Pancreas (tissue), 10 donors: ENCODE results near the gene BCORL1. TPM values are rescaled to one million over a fixed set of nuclear protein-coding genes. Genes with fewer than 3 reads are reported as not detected.

ENCODE experiments used
- ATAC-seq, 4 donors: fragments of 200-7000 bp; cut with Tn5 transposase; one replicate each; pipeline versions ENCODE4 v1.8.0 to v1.9.1; 2020; ENCODE audit warnings: mild to moderate bottlenecking in 4 of 4, moderate library complexity in 4 of 4
- DNase-seq, 6 donors: peaks; one replicate each; pipeline ENCODE4 v3.0.0-alpha.2; 2020
- FAIRE-seq: peaks from 2 replicates; lab custom pipeline; 2012; peaks lifted over from hg19 to GRCh38; lab: Jason Lieb, UNC
- H3K27ac ChIP-seq, 4 donors: fragments of 200-600 bp; sonication (generic); 1 replicate in 3 of 4; 2 replicates in 1 of 4; pipeline versions ENCODE4 v1.5.0 to v1.8.0; 2020
- H3K27me3 ChIP-seq, 4 donors: fragments of 200-600 bp; one replicate each; pipeline ENCODE4 v1.8.0; 2021
- H3K36me3 ChIP-seq, 3 donors: fragments of 200-600 bp; sonication (generic) in 1 of 3; one replicate each; pipeline versions ENCODE4 v1.5.0 to v1.8.0; 2020 to 2021
- H3K4me1 ChIP-seq, 3 donors: fragments of 200-600 bp; one replicate each; pipeline ENCODE4 v1.8.0; 2021
- H3K4me3 ChIP-seq, 4 donors: fragments of 200-600 bp; sonication (generic) in 2 of 4; one replicate each; pipeline versions ENCODE4 v1.5.0 to v1.8.0; 2020 to 2021
- H3K9me3 ChIP-seq, 4 donors: fragments of 200-600 bp; one replicate each; pipeline ENCODE4 v1.8.0; 2021
- WGBS, 2 donors: extraction: QIAGEN DNeasy Blood & Tissue Kit; methylation state at CpG; one replicate each; pipeline ENCODE4 v1.1.7; 2013; 5-methylcytosine and 5-hydroxymethylcytosine counted together
- intact Hi-C, 3 donors: fragments of 100-400 bp; cut with DNase I; formaldehyde crosslinking; loops; one replicate each; pipeline versions ENCODE4 v1.11.1 to v1.14.2; 2022
- polyA plus RNA-seq, 2 donors: library from polyadenylated mRNA; stranded (reverse); fragments of 200-250 nt; gene quantifications; one replicate each; pipeline ENCODE4 v1.2.3, GENCODE V29; 2013
- total RNA-seq, 6 donors: library from RNA; stranded (reverse); fragmentation: NEBNext Ultra II Directional in 4 of 6; extraction: Animal tissue kit (Norgen Biotek cat#: 25700) in 4 of 6; gene quantifications; one replicate each; pipeline versions ENCODE4 v1.2.1 to v1.2.4, GENCODE V29; 2021 to 2023
- TF ChIP-seq, protein P1 (sequence below), 4 donors: fragments of 200-600 bp; sonication (generic) in 3 of 4; IDR thresholded peaks; one replicate each; pipeline versions ENCODE4 v1.5.0 to v1.8.0; 2021; ENCODE audit warnings: antibody characterized with exemption in 4 of 4
- donor health status: healthy with polysubstance abuse.
- donor health status: DM: no; HTN: no; CAD: no; lungs with moderate emphysema.
- donor health status: DM: no; HTN: no; CAD: no.
- donor health status: control.
- donor health status: control.
- donor health status: Bipolar disorder and iron deficiency.
- donor health status: DM: yes; HTN: yes; CAD: no.
- donor health status: DM: no; HTN: no; CAD: no.
- donor health status: DM: no; HTN: no; CAD: no.
- donor health status: DM: yes; HTN: yes; CAD: no.

BCORL1 gene
- total and polyA plus RNA-seq, 8 donors: 1.7 to 11.1 (median 5.6) TPM

DNA sequence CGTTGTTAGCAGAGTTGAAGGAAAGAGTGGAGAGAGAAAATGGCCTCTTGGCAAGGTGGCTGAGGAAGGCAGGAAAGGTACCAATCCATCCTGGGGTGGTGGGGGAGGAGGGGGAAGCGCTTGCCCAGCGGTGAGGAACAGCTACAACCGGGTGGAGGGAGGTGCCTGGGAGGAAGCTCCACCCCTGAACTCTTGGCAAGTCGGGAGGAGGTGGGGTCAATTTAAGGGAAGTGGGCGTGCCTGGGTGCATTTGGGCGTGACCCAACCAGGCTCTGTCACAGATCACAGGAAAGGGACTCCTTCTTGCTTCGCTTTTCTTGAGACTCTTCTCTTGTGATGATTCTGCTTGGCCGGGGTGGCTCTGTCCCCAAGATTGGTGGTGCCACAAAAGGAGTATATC lies 41.7 kb downstream of the BCORL1 start:
- FAIRE-seq: no peak
- Histone ChIP-seq H3K27ac (no peak overlapping the region), H3K36me3 (no peaks in the 10 kb centered on the region), H3K4me1 (no peaks in the 10 kb centered on the region), H3K4me3 (no peak overlapping the region), H3K27me3 (no peaks in the 10 kb centered on the region), H3K9me3 (no peaks in the 10 kb centered on the region)
- 39 to 55% methylated on average over 9 of the region's 9 CpGs for WGBS, 2 donors
- TF ChIP-seq, protein P1, sequence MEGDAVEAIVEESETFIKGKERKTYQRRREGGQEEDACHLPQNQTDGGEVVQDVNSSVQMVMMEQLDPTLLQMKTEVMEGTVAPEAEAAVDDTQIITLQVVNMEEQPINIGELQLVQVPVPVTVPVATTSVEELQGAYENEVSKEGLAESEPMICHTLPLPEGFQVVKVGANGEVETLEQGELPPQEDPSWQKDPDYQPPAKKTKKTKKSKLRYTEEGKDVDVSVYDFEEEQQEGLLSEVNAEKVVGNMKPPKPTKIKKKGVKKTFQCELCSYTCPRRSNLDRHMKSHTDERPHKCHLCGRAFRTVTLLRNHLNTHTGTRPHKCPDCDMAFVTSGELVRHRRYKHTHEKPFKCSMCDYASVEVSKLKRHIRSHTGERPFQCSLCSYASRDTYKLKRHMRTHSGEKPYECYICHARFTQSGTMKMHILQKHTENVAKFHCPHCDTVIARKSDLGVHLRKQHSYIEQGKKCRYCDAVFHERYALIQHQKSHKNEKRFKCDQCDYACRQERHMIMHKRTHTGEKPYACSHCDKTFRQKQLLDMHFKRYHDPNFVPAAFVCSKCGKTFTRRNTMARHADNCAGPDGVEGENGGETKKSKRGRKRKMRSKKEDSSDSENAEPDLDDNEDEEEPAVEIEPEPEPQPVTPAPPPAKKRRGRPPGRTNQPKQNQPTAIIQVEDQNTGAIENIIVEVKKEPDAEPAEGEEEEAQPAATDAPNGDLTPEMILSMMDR (IDR thresholded peaks at IDR 0.05): no peak
- intact Hi-C loops: no loop called here
- DNase-seq: peak in 5 of 6 donors; percentile 33 to 64 (median 57)
- peak in 3 of 4 donors; percentile 81 to 94 (median 89) for ATAC-seq

DNA sequence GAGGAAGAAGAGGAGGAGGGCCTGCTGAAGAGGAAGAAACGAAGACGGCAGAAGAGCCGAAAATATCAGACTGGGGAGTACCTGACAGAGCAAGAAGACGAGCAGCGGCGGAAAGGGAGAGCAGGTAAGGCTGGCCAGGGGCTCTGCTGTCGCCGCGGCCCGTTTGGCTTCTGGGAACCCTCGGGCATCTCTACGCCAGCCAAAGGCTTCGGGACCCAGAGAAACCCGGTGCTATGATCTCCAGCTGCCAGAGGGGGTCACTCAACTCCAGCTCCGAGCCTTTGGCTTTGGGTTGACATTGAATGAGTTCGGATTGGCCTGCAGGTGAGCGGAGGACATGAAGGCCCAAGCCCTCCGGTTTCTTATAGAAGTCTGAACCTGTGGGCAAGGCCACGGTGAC lies 42.8 kb downstream of the BCORL1 start:
- intact Hi-C loops: loop anchor here in 1 of 3 donors (5.0 kb wide), 1 partner anchor 98 kb away; no protein-coding TSS in a partner anchor
- no peak for ATAC-seq
- FAIRE-seq: no peak
- Histone ChIP-seq H3K4me1 (no peaks in the 10 kb centered on the region), H3K4me3 (no peak overlapping the region), H3K27me3 (no peaks in the 10 kb centered on the region), H3K9me3 (no peaks in the 10 kb centered on the region), H3K36me3 (no peaks in the 10 kb centered on the region), H3K27ac (no peak overlapping the region)
- TF ChIP-seq, protein P1 (IDR thresholded peaks at IDR 0.05): no peak
- 74 to 82% methylated on average over 19 of the region's 19 CpGs for WGBS, 2 donors
- no peak for DNase-seq

DNA sequence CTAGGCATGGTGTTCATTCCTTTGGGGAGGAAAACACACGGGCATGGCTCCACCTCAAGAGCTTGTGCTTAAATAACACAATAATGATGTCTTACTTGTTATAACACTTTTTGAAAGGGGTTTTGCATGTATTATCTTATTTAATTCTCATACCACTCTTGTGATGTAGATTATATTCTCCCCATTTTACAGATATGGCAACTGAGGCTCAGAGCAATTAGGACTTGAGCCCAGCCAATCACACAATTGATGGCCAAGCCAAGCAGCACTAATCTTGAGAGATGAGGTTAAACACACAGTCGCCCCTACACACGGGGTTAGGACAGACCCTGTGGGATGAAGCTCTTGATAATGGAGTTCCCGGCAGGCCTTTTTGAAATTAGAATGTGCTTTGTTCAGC lies 45.1 kb downstream of the BCORL1 start:
- no peak for FAIRE-seq
- DNase-seq: no peak
- Histone ChIP-seq H3K4me3 (no peak overlapping the region), H3K27me3 (no peaks in the 10 kb centered on the region), H3K27ac (no peak overlapping the region), H3K36me3 (no peaks in the 10 kb centered on the region), H3K4me1 (no peaks in the 10 kb centered on the region), H3K9me3 (no peaks in the 10 kb centered on the region)
- ATAC-seq: no peak
- 68 to 79% methylated on average over 4 of the region's 4 CpGs for WGBS, 2 donors
- intact Hi-C loops: loop anchor here in 1 of 3 donors (5.0 kb wide), 1 partner anchor 100 kb away; no protein-coding TSS in a partner anchor
- TF ChIP-seq, protein P1 (IDR thresholded peaks at IDR 0.05): no peak

DNA sequence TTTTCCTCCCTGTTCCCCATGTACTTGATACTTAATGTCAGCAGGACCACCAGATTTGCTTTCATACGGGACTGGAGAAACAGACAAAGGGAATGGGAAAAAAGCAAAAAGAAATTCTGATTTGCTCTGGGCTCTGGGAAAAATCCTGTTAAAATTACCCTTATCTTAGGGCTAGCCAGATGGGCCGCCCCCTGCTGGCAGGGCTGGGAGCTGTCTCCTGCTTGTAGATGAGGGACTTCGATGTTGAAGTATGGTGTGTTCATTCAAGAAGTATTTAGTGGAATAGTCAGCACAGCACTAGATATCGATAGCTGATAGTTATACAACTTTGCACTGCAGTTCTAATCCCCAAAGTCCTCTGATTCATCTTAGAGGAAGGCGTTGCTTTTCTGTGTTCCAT lies 45.8 kb downstream of the BCORL1 start:
- 47 to 52% methylated on average over 5 of the region's 5 CpGs for WGBS, 2 donors
- FAIRE-seq (no peak), ATAC-seq (peak; percentile 53 to 76 (median 60)), DNase-seq (peak; percentile 14 to 80 (median 45))
- Histone ChIP-seq H3K27me3 (no peaks in the 10 kb centered on the region), H3K9me3 (no peaks in the 10 kb centered on the region), H3K36me3 (no peaks in the 10 kb centered on the region), H3K27ac (no peak overlapping the region), H3K4me1 (no peaks in the 10 kb centered on the region), H3K4me3 (no peak overlapping the region)
- TF ChIP-seq, protein P1 (IDR thresholded peaks at IDR 0.05): peak; percentile 62 to 74 (median 68)
- intact Hi-C loops: loop anchor here in 1 of 3 donors (5.0 kb wide), 1 partner anchor 101 kb away; no protein-coding TSS in a partner anchor

DNA sequence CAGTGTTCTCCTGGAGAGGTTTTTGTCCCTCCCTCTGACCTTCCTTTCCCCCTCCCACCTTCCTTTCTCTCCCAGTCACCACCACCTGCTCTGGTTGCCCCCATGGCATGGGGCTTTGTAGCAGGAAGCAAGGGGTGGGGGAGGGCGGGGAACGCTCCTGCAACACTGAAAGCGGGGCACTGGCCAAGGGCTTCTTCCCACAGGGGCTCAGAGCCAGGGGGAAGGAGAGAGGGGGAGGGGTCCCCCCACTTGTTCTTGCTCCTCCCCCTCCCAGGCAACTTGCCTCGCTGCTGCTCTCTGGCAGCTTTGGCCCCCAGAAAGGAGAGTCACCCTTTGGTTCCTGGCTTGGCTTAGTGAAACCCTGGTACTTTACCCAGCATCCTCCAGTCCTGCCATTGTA lies 48.4 kb downstream of the BCORL1 start:
- no peak for FAIRE-seq
- WGBS, 2 donors: 72 to 95% methylated on average over 3 to 4 of the region's 4 CpGs
- TF ChIP-seq, protein P1 (IDR thresholded peaks at IDR 0.05): no peak
- H3K4me1 ChIP-seq: no peaks in the 10 kb centered on the region
- H3K9me3 ChIP-seq: no peaks in the 10 kb centered on the region
- no peaks in the 10 kb centered on the region for H3K27me3 ChIP-seq
- no peak for ATAC-seq
- H3K36me3 ChIP-seq: no peaks in the 10 kb centered on the region
- no peak overlapping the region for H3K4me3 ChIP-seq
- intact Hi-C loops: loop anchor here in 1 of 3 donors (10.0 kb wide), 1 partner anchor 106 kb away; no protein-coding TSS in a partner anchor
- H3K27ac ChIP-seq: no peak overlapping the region
- peak in 1 of 6 donors; percentile 26 for DNase-seq
